KMS-11 (cell line): ENCODE data around the gene ISCU.

Experiments used
- H2AFZ ChIP-seq: fragments of 200-600 bp; sonication (generic); 2 replicates; pipeline ENCODE4 v1.6.1; 2016; ENCODE audit warnings: antibody characterized with exemption, mixed run types, low read depth
- H3K27ac ChIP-seq: fragments of 200-600 bp; sonication (generic); 2 replicates; pipeline ENCODE4 v1.6.1; 2016; ENCODE audit warnings: mild to moderate bottlenecking, mixed run types
- H3K27me3 ChIP-seq: fragments of 200-600 bp; sonication (generic); 2 replicates; pipeline ENCODE4 v1.6.1; 2017; ENCODE audit warnings: mild to moderate bottlenecking, low read depth, mixed run types, moderate library complexity; ENCODE audit not compliant: insufficient read depth
- H3K36me3 ChIP-seq: fragments of 200-600 bp; sonication (generic); 2 replicates; pipeline ENCODE4 v1.6.1; 2017; ENCODE audit warnings: mild to moderate bottlenecking, mixed run types; ENCODE audit not compliant: insufficient read depth
- H3K4me1 ChIP-seq: fragments of 200-600 bp; sonication (generic); 2 replicates; pipeline ENCODE4 v1.6.1; 2016; ENCODE audit warnings: mild to moderate bottlenecking, low read depth, mixed run types; ENCODE audit not compliant: poor library complexity, severe bottlenecking
- H3K4me2 ChIP-seq: fragments of 200-600 bp; sonication (generic); 2 replicates; pipeline ENCODE4 v1.7.0; 2016; ENCODE audit warnings: mild to moderate bottlenecking, mixed run types
- H3K4me3 ChIP-seq: fragments of 200-600 bp; sonication (generic); IDR thresholded peaks from 2 replicates; pipeline ENCODE4 v1.6.1; 2017; ENCODE audit warnings: low read depth, low read length, mixed read lengths; ENCODE audit not compliant: insufficient read depth
- H3K79me2 ChIP-seq: fragments of 200-600 bp; sonication (generic); 2 replicates; pipeline ENCODE4 v1.6.1; 2016; ENCODE audit warnings: low read depth, mixed run types; ENCODE audit not compliant: insufficient read depth
- H3K9ac ChIP-seq: fragments of 200-600 bp; sonication (generic); 2 replicates; pipeline ENCODE4 v1.6.1; 2016; ENCODE audit warnings: mild to moderate bottlenecking, mixed run types
- H4K20me1 ChIP-seq: fragments of 200-600 bp; sonication (generic); 2 replicates; pipeline ENCODE4 v1.6.1; 2016; ENCODE audit warnings: mild to moderate bottlenecking, mixed run types; ENCODE audit not compliant: insufficient read depth
- CTCF ChIP-seq: fragments of 200-600 bp; sonication (generic); conservative IDR thresholded peaks from 2 replicates; pipeline ENCODE4 v1.6.1; 2017; ENCODE audit warnings: low read depth, mild to moderate bottlenecking, antibody characterized with exemption, low read length, moderate library complexity, mixed read lengths

ISCU gene

DNA sequence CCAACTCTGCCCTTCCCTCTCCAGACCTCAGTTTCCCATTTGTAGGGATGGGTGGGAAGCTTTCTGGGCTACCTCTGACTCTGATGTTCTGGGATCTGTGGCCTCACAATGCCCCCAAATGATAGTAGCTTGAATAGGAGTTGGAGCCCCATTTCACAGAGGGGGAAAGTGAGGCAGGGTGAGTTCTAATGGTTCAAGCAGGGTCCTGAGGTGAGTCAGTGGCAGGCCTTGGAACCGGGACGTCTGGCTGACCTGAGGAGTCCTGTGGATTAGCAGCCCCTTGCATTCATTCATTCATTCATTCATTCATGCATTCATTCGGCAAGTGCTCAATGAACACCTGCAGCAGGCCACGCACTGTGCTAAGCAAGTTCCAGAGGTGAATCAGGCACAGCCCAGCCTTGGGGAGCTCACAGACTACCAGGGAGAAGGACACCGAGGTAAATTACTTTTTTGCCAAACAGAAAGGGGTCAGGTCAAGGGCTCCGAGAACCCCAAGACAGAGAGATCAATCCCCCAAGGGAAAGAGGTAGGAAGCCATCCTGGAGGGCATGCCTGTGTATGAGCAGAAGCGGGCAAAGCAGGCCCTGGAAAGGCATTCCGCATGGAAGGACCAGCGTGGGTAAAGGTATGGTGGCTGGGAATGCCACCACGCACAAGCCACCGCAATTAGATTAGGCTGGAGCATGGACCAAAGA, 36.3 kb downstream of the ISCU start:
- Histone ChIP-seq H3K36me3 (no peaks in the 10 kb centered on the region), H3K27ac (no peak overlapping the region), H3K27me3 (no peaks in the 10 kb centered on the region), H3K79me2 (no peaks in the 10 kb centered on the region), H4K20me1 (no peaks in the 10 kb centered on the region), H3K4me1 (no peaks in the 10 kb centered on the region), H3K4me3 (no peak overlapping the region), H2AFZ (no peak overlapping the region), H3K9ac (no peak overlapping the region), H3K4me2 (no peak overlapping the region)
- no peak for TF ChIP-seq CTCF

GRCh38 chr12:108599541-108599940, 37.1 kb downstream of the ISCU start:
- Histone ChIP-seq H3K27me3 (no peaks in the 10 kb centered on the region), H3K9ac (no peak overlapping the region), H3K36me3 (no peaks in the 10 kb centered on the region), H3K27ac (no peak overlapping the region), H4K20me1 (no peaks in the 10 kb centered on the region), H3K4me3 (no peak overlapping the region), H3K4me1 (no peaks in the 10 kb centered on the region), H3K4me2 (no peak overlapping the region), H2AFZ (no peak overlapping the region), H3K79me2 (no peaks in the 10 kb centered on the region)
- TF ChIP-seq CTCF = no peak

GRCh38 chr12:108599948-108600701, 37.7 kb downstream of the ISCU start:
- H2AFZ ChIP-seq = no peak overlapping the region
- TF ChIP-seq CTCF = no peak
- H3K27me3 ChIP-seq = no peaks in the 10 kb centered on the region

DNA sequence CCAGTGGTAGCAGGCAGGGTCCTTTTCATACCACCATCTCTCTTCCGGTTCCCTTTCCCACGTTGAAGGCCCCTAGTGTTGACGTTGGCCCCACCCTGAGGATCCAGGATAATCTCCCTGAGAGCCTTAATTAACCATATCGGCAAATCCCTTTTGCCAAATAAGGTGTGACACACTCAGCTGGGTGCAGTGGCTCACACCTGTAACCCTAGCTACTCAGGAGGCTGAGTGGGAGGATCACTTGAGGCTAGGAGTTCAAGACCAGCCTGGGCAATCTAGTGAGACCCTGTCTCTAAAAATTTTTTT, 38.3 kb downstream of the ISCU start:
- TF ChIP-seq CTCF = no peak
- no peak overlapping the region for H3K9ac ChIP-seq
- no peaks in the 10 kb centered on the region for H3K27me3 ChIP-seq
- no peaks in the 10 kb centered on the region for H3K79me2 ChIP-seq
- H3K4me3 ChIP-seq = no peak overlapping the region
- H3K27ac ChIP-seq = no peak overlapping the region
- H2AFZ ChIP-seq = no peak overlapping the region
- H3K4me2 ChIP-seq = no peak overlapping the region
- no peaks in the 10 kb centered on the region for H4K20me1 ChIP-seq
- H3K36me3 ChIP-seq = no peaks in the 10 kb centered on the region
- H3K4me1 ChIP-seq = no peaks in the 10 kb centered on the region

More at GRCh38 chr12:108599948-108600701, 37.7 kb downstream of the ISCU start:
- Histone ChIP-seq H3K9ac (no peak overlapping the region), H3K4me1 (no peaks in the 10 kb centered on the region), H3K36me3 (no peaks in the 10 kb centered on the region), H3K4me2 (no peak overlapping the region), H3K79me2 (no peaks in the 10 kb centered on the region), H4K20me1 (no peaks in the 10 kb centered on the region), H3K27ac (no peak overlapping the region), H3K4me3 (no peak overlapping the region)
